ENCODE measurements around the gene KSR2.

- TF ChIP-seq, protein P1, sequence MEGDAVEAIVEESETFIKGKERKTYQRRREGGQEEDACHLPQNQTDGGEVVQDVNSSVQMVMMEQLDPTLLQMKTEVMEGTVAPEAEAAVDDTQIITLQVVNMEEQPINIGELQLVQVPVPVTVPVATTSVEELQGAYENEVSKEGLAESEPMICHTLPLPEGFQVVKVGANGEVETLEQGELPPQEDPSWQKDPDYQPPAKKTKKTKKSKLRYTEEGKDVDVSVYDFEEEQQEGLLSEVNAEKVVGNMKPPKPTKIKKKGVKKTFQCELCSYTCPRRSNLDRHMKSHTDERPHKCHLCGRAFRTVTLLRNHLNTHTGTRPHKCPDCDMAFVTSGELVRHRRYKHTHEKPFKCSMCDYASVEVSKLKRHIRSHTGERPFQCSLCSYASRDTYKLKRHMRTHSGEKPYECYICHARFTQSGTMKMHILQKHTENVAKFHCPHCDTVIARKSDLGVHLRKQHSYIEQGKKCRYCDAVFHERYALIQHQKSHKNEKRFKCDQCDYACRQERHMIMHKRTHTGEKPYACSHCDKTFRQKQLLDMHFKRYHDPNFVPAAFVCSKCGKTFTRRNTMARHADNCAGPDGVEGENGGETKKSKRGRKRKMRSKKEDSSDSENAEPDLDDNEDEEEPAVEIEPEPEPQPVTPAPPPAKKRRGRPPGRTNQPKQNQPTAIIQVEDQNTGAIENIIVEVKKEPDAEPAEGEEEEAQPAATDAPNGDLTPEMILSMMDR (IDR thresholded peaks at IDR 0.05 in 4 of 5, conservative IDR thresholded peaks at IDR 0.05 in 1 of 5) = no peak
- no peak for TF ChIP-seq POLR2A (IDR thresholded peaks at IDR 0.05)
Observed at GRCh38 chr12:117882181-117882580, 86.6 kb downstream of the KSR2 start.

Data from gastrocnemius medialis (tissue), 4 donors.